K562 (cell line): ENCODE data around the gene FRMPD1. TPM values are rescaled to one million over a fixed set of nuclear protein-coding genes. Genes with fewer than 3 reads are reported as not detected.

Experiments used
- ATAC-seq: fragments of 200-7000 bp; cut with Tn5 transposase; 3 replicates; pipeline ENCODE4 v1.9.1; 2020; ENCODE audit warnings: moderate library complexity
- BruUV-seq: library from RNA; stranded (reverse); fragments of 400-500 nt; replicated peaks from 2 replicates; lab custom pipeline; 2021; lab: Mats Ljungman, UMichigan
- CTCF ChIA-PET: fragments of 300-600 bp; formaldehyde crosslinking; extraction: SDS; loops from one replicate; lab custom pipeline; 2021; ENCODE audit warnings: low intra/inter-chr PET ratio; lab: Yijun Ruan, JAX
- POLR2A ChIA-PET: fragments of 300-600, 350-650 bp; sonication (Branson Sonifier 250); formaldehyde crosslinking; extraction: SDS; loops from one replicate; lab custom pipeline; 2021; ENCODE audit warnings: antibody characterized with exemption, inconsistent platforms; lab: Yijun Ruan, JAX
- DNase-seq, 4 experiments: peaks; one replicate each; pipeline versions ENCODE4 v3.0.0 to v3.0.0-alpha.2; 2011 to 2018; ENCODE audit warnings: low spot score in 3 of 4, mixed read lengths in 3 of 4; ENCODE audit errors: extremely low read depth in 1 of 4
- FAIRE-seq: peaks from 2 replicates; lab custom pipeline; 2011; peaks lifted over from hg19 to GRCh38; lab: Jason Lieb, UNC
- H2AFZ ChIP-seq: 2 replicates; pipeline ENCODE4 v1.6.0; 2011; ENCODE audit warnings: low read depth, low read length, control low read depth, inconsistent platforms
- H3K27ac ChIP-seq: fragments of 200-600 bp; 3 replicates; pipeline ENCODE4 v1.8.0; 2011; ENCODE audit warnings: low read depth, mild to moderate bottlenecking, control low read depth, inconsistent platforms, low read length, moderate library complexity, mixed read lengths; ENCODE audit errors: extremely low read depth
- H3K27me3 ChIP-seq, 2 experiments: fragments of 300-600 bp in 1 of 2; 2 replicates in 1 of 2; 3 replicates in 1 of 2; pipeline versions ENCODE4 v1.6.0 to v1.8.0; 2011; ENCODE audit warnings: inconsistent platforms in 2 of 2, low read length in 2 of 2, mild to moderate bottlenecking in 1 of 2, mixed read lengths in 1 of 2, moderate library complexity in 1 of 2; ENCODE audit not compliant: control insufficient read depth in 2 of 2, insufficient read depth in 2 of 2
- H3K36me3 ChIP-seq: fragments of 300-600 bp; 3 replicates; pipeline ENCODE4 v1.8.0; 2011; ENCODE audit warnings: mild to moderate bottlenecking, low read length, inconsistent platforms; ENCODE audit not compliant: control insufficient read depth, insufficient read depth
- H3K4me1 ChIP-seq, 2 experiments: fragments of 200-600 bp in 1 of 2; replicated peaks in 1 of 2; 2 replicates in 1 of 2; 3 replicates in 1 of 2; pipeline versions ENCODE4 v1.5.1 to v1.8.0; 2011; ENCODE audit warnings: inconsistent platforms in 2 of 2, low read length in 2 of 2, mild to moderate bottlenecking in 1 of 2, mixed read lengths in 1 of 2, moderate library complexity in 1 of 2; ENCODE audit not compliant: control insufficient read depth in 2 of 2, insufficient read depth in 2 of 2
- H3K4me2 ChIP-seq: 2 replicates; pipeline ENCODE4 v1.6.1; 2011; ENCODE audit warnings: low read length, control low read depth, inconsistent platforms, mixed read lengths; ENCODE audit not compliant: insufficient read depth
- H3K4me3 ChIP-seq: fragments of 200-600 bp; sonication (generic), shearing (Covaris generic); 2 replicates; pipeline ENCODE4 v1.5.1; 2016; ENCODE audit warnings: control low read depth, inconsistent platforms
- H3K79me2 ChIP-seq: fragments of 200-600 bp; 3 replicates; pipeline ENCODE4 v1.8.0; 2011; ENCODE audit warnings: low read length, inconsistent platforms; ENCODE audit not compliant: control insufficient read depth, insufficient read depth
- H3K9ac ChIP-seq, 2 experiments: 2 replicates each; pipeline versions ENCODE4 v1.6.0 to v1.6.1; 2011; ENCODE audit warnings: low read depth in 2 of 2, low read length in 2 of 2, control low read depth in 1 of 2, inconsistent platforms in 1 of 2, mild to moderate bottlenecking in 1 of 2, mixed read lengths in 1 of 2; ENCODE audit not compliant: insufficient read depth in 1 of 2
- H3K9me1 ChIP-seq: one replicate; pipeline ENCODE4 v1.6.0; 2011; ENCODE audit warnings: inconsistent platforms, mild to moderate bottlenecking, low read length, moderate library complexity; ENCODE audit not compliant: control insufficient read depth, insufficient read depth
- H3K9me3 ChIP-seq: replicated peaks from 2 replicates; pipeline ENCODE4 v1.5.1; 2011; ENCODE audit warnings: low read depth, low read length, inconsistent platforms; ENCODE audit not compliant: control insufficient read depth, insufficient read depth
- H4K20me1 ChIP-seq: replicated peaks from 2 replicates; pipeline ENCODE4 v1.6.1; 2011; ENCODE audit warnings: low read length, inconsistent platforms, mixed read lengths; ENCODE audit not compliant: control insufficient read depth, insufficient read depth
- CBFA2T3 ChIP-seq: fragments of 450-650 bp; IDR thresholded peaks from 2 replicates; pipeline ENCODE4 v1.6.1; 2017
- CBX5 ChIP-seq: IDR thresholded peaks from 2 replicates; pipeline ENCODE4 v1.6.1; 2014; ENCODE audit warnings: low read depth, borderline replicate concordance
- DEAF1 ChIP-seq: fragments of 450-650 bp; formaldehyde crosslinking; IDR thresholded peaks from 2 replicates; pipeline ENCODE4 v1.4.0; 2020; ENCODE audit warnings: mild to moderate bottlenecking, moderate library complexity
- ELK1 ChIP-seq: sonication (generic); formaldehyde crosslinking; IDR thresholded peaks from 2 replicates; pipeline ENCODE4 v1.8.1; 2022; ENCODE audit warnings: missing genetic modification reagents
- ID3 ChIP-seq, 2 experiments: fragments of 250-450 bp in 1 of 2; fragments of 450-650 bp in 1 of 2; sonication (Bioruptor Pico) in 1 of 2; IDR thresholded peaks; 2 replicates each; pipeline versions ENCODE4 v1.6.1 to v1.8.0; 2016 to 2021; ENCODE audit warnings: mild to moderate bottlenecking in 2 of 2, moderate library complexity in 2 of 2, missing compliant biosample characterization in 1 of 2, missing genetic modification characterization in 1 of 2
- LCOR ChIP-seq: sonication (generic); formaldehyde crosslinking; IDR thresholded peaks from 2 replicates; pipeline ENCODE4 v1.8.0; 2022; ENCODE audit warnings: mild to moderate bottlenecking, missing genetic modification reagents
- MAFG ChIP-seq: fragments of 450-650 bp; conservative IDR thresholded peaks from 2 replicates; pipeline ENCODE4 v1.6.1; 2016; ENCODE audit warnings: missing genetic modification characterization, missing compliant biosample characterization
- PKNOX1 ChIP-seq: fragments of 450-650 bp; IDR thresholded peaks from 2 replicates; pipeline ENCODE4 v1.6.1; 2016
- SMAD2 ChIP-seq: fragments of 150-350 bp; IDR thresholded peaks from 2 replicates; pipeline ENCODE4 v1.6.1; 2014; ENCODE audit warnings: low read depth, mild to moderate bottlenecking, low read length
- SMARCB1 ChIP-seq: IDR thresholded peaks from 2 replicates; pipeline ENCODE4 v1.6.1; 2011; ENCODE audit warnings: improper control_type of control experiment, low read depth; ENCODE audit not compliant: insufficient read length
- SP1 ChIP-seq: sonication (generic); formaldehyde crosslinking; IDR thresholded peaks from 2 replicates; pipeline ENCODE4 v1.8.1; 2022; ENCODE audit warnings: mild to moderate bottlenecking, missing genetic modification reagents
- TCF15 ChIP-seq: fragments of 250-450 bp; sonication (Bioruptor Pico); IDR thresholded peaks from 2 replicates; pipeline ENCODE4 v1.8.0; 2022; ENCODE audit warnings: moderate library complexity, mild to moderate bottlenecking, inconsistent platforms
- UBTF ChIP-seq, 2 experiments: IDR thresholded peaks; 2 replicates each; pipeline ENCODE4 v1.6.1; 2012; ENCODE audit warnings: improper control_type of control experiment in 2 of 2, low read depth in 2 of 2, low read length in 2 of 2, borderline replicate concordance in 1 of 2
- ZNF12 ChIP-seq: sonication (generic); formaldehyde crosslinking; IDR thresholded peaks from 2 replicates; pipeline ENCODE4 v1.4.0; 2020; ENCODE audit warnings: mild to moderate bottlenecking, missing genetic modification reagents
- WGBS: fragments of 100-300 bp; shearing (Covaris generic); methylation state at CpG from one replicate; pipeline ENCODE4 v1.1.6; 2016; ENCODE audit warnings: low coverage, mixed read lengths; ENCODE audit not compliant: insufficient coverage; ENCODE audit errors: missing lambda C conversion rate; 5-methylcytosine and 5-hydroxymethylcytosine counted together
- in situ Hi-C: fragments of 300-500 bp; cut with MboI; formaldehyde crosslinking; loops from 4 replicates; pipeline ENCODE4 v1.15.0; 2018; ENCODE audit warnings: inconsistent platforms, mixed read lengths
- intact Hi-C: fragments of 100-400 bp; cut with micrococcal nuclease; formaldehyde crosslinking; loops from 2 replicates; pipeline ENCODE4 v1.14.2; 2022
- polyA plus RNA-seq, 8 experiments: library from polyadenylated mRNA; depleted of rRNA in 4 of 8; stranded (reverse) in 5 of 8; unstranded in 3 of 8; fragments of >200 nt; fragmentation: Nextera tagmentation in 2 of 8; fragmentation: Illumina TruSeq in 1 of 8; extraction: Ambion mirVana in 2 of 8; extraction: Trizol in 1 of 8; gene quantifications; 2 replicates each; pipeline versions ENCODE4 v1.2.1 to v1.2.3, GENCODE V29; 2011 to 2014; ENCODE audit warnings: inconsistent platforms in 1 of 8, missing spikeins in 1 of 8
- total RNA-seq, 7 experiments: library from RNA; depleted of rRNA in 6 of 7; stranded (reverse); fragments of >200 nt in 6 of 7; fragmentation: Illumina TruSeq in 2 of 7; extraction: Trizol in 2 of 7; gene quantifications; 2 replicates each; pipeline versions ENCODE4 v1.2.1 to v1.2.3, GENCODE V29; 2011 to 2021; ENCODE audit warnings: low replicate concordance in 1 of 7

Gene FRMPD1
- total and polyA plus RNA-seq, 9 of the 15 experiments (the other 6 are each of a cell fraction or from before 2014, with no cell fraction given), result not detected

GRCh38 chr9:37679649-37680402, 29.1 kb downstream of the FRMPD1 start:
- ATAC-seq, result no peak; the same call in 2 of the 3 replicates
- whole genome bisulfite sequencing, result 2% methylated on average over 8 of the region's 8 CpGs
- Histone ChIP-seq H2AFZ (no peak overlapping the region), H3K36me3 (no peaks in the 10 kb centered on the region), H3K9me1 (peaks cover 5% of the 10 kb centered on the region), H3K9me3 (no peaks in the 10 kb centered on the region), H3K27ac (no peak overlapping the region), H4K20me1 (peaks cover 8% of the 10 kb centered on the region; the same call in 1 of the 2 replicates), H3K9ac (no peak overlapping the region), H3K4me2 (no peak overlapping the region), H3K4me1 (peaks cover 3 to 5% of the 10 kb centered on the region in 2 experiments; a peak in 2 of 5 replicates), H3K79me2 (no peaks in the 10 kb centered on the region), H3K27me3 (peaks cover 51 to 59% of the 10 kb centered on the region in 2 experiments), H3K4me3 (no peak overlapping the region)
- peak in 2 of 4 experiments; percentile 21 to 22 for DNase-seq
- ChIA-PET CTCF (no interaction called here), POLR2A (interaction anchor here (0.6 kb wide), 1 partner anchor 105 kb away, joined by 3 read pairs; the partner anchor contains the start of gene EXOSC3)
- no TSS peak for BruUV-seq
- no peak for FAIRE-seq
- intact Hi-C loops (no loop called here), in situ Hi-C loops (no loop called here)
- TF ChIP-seq CBX5, result no peak
- TF ChIP-seq UBTF (IDR thresholded peaks at IDR 0.05; ENCODE audit: borderline replicate concordance in 1 of 2, low read depth in 2 of 2, low read length in 2 of 2), result no peak
- no peak for TF ChIP-seq ZNF12
- TF ChIP-seq SP1 (CRISPR knock-in tag), result no peak
- no peak for TF ChIP-seq ELK1
- TF ChIP-seq TCF15 (CRISPR knock-in tag), result no peak
- no peak for TF ChIP-seq ID3 (CRISPR knock-in tag; IDR thresholded peaks at IDR 0.05)
- no peak for TF ChIP-seq ID3 (tag; IDR thresholded peaks at IDR 0.05)
- no peak for TF ChIP-seq LCOR (CRISPR knock-in tag)
- TF ChIP-seq DEAF1 (CRISPR knock-in tag), result no peak
- TF ChIP-seq SMAD2, result no peak
- peak; percentile 71 for TF ChIP-seq CBFA2T3
- no peak for TF ChIP-seq SMARCB1
- TF ChIP-seq MAFG (tag), result 0 out of 2 replicates have a peak, but pooled peaks have one; percentile 12
- TF ChIP-seq PKNOX1, result no peak
